AG04449 (cell line): ENCODE data around the gene HDAC10.

Experiments
- CTCF ChIA-PET: fragments of 350-600 bp; formaldehyde crosslinking; extraction: SDS; loops from one replicate; lab custom pipeline; 2021; ENCODE audit warnings: antibody characterized with exemption; lab: Yijun Ruan, JAX
- POLR2A ChIA-PET: fragments of 400-600, 350-600 bp; formaldehyde crosslinking; extraction: SDS; loops from one replicate; lab custom pipeline; 2020; ENCODE audit warnings: antibody characterized with exemption, inconsistent platforms; lab: Yijun Ruan, JAX
- DNase-seq: peaks from one replicate; pipeline ENCODE4 v3.0.0-alpha.2; 2010; ENCODE audit warnings: low read depth, low spot score
- H3K4me3 ChIP-seq: 2 replicates; pipeline ENCODE4 v1.5.1; 2011; ENCODE audit warnings: low read depth, mild to moderate bottlenecking, control low read depth, low read length
- TF ChIP-seq, protein P1 (sequence below): IDR thresholded peaks from one replicate; pipeline ENCODE4 v1.5.1; 2011; ENCODE audit warnings: mild to moderate bottlenecking, moderate library complexity, low read length, control low read depth, inconsistent platforms; ENCODE audit not compliant: insufficient read depth; ENCODE audit errors: missing control alignments

The HDAC10 gene

DNA sequence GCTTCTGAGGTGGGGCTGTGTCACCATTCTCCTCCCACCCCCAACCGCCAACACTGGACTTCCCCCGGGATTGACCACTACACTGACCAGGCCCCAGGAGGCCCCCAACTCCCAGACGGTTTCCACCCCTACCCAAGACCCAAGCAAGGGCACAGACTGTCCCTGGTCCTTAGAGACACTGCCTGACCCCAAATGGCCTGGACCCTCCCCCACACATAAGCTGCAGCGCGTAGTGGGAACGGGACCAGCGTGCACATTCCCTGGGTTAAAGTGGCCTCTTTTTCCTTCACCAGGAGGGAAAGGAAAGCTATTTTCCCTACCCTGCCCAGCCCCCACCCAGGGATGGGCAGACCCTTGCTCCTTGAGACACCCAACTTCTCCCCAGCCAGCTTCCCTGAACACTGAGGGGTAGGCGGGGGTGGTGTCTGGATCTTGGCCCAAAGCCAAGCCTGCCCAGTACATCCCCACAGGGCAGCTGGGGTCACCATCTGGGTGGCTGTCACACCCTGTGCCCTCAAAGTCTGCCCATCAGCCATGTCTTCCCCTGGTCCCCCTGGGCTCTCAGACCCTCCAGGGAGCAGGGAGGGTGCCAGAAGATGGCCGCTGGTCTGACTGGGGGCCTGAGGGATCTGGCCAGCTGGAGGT is 12.0 kb upstream of the HDAC10 start:
- no peak for DNase-seq
- TF ChIP-seq, protein P1, sequence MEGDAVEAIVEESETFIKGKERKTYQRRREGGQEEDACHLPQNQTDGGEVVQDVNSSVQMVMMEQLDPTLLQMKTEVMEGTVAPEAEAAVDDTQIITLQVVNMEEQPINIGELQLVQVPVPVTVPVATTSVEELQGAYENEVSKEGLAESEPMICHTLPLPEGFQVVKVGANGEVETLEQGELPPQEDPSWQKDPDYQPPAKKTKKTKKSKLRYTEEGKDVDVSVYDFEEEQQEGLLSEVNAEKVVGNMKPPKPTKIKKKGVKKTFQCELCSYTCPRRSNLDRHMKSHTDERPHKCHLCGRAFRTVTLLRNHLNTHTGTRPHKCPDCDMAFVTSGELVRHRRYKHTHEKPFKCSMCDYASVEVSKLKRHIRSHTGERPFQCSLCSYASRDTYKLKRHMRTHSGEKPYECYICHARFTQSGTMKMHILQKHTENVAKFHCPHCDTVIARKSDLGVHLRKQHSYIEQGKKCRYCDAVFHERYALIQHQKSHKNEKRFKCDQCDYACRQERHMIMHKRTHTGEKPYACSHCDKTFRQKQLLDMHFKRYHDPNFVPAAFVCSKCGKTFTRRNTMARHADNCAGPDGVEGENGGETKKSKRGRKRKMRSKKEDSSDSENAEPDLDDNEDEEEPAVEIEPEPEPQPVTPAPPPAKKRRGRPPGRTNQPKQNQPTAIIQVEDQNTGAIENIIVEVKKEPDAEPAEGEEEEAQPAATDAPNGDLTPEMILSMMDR, result no peak
- POLR2A ChIA-PET, result interaction anchor here (2.6 kb wide), 1 partner anchor 43 kb away, joined by 11 read pairs; no protein-coding TSS in a partner anchor
- no peak overlapping the region for H3K4me3 ChIP-seq
- CTCF ChIA-PET, result interaction anchor here (0.8 to 2.5 kb wide), 9 partner anchors 12 to 79 kb away, joined by 3 to 18 read pairs (median 5); partner anchors contain the start of genes DENND6B and HDAC10

DNA sequence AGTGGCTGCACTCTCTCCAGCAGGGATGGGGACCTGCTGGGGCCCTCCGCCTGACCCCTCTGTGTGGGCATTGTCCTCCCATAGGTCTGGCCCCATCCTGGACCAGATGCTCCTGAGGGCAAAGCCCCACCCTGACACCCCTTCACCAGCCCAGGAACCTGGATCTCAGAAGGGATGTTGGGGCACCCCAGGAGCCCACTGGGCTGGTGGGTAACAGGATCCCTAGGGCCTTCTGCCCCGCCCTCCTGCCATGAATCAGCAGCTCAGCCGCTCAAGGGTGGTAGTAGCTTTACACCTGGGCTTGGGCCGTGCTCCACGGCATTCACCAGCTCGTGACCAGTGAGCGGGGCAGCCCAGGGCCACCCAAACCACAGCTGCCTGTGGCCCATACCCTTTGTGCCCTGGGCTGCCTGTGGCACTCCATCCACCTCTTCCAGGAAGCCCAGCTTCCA is 11.4 kb upstream of the HDAC10 start:
- DNase-seq, result no peak
- CTCF ChIA-PET, result interaction anchor here (0.8 to 2.5 kb wide), 8 partner anchors 12 to 79 kb away, joined by 3 to 18 read pairs (median 4); partner anchors contain the start of genes DENND6B and HDAC10
- no peak overlapping the region; the same call in 1 of the 2 replicates for H3K4me3 ChIP-seq
- POLR2A ChIA-PET, result interaction anchor here (2.6 to 2.8 kb wide), 2 partner anchors 11 to 44 kb away, joined by 11 to 16 read pairs; partner anchors contain the start of gene HDAC10
- TF ChIP-seq, protein P1, result no peak

DNA sequence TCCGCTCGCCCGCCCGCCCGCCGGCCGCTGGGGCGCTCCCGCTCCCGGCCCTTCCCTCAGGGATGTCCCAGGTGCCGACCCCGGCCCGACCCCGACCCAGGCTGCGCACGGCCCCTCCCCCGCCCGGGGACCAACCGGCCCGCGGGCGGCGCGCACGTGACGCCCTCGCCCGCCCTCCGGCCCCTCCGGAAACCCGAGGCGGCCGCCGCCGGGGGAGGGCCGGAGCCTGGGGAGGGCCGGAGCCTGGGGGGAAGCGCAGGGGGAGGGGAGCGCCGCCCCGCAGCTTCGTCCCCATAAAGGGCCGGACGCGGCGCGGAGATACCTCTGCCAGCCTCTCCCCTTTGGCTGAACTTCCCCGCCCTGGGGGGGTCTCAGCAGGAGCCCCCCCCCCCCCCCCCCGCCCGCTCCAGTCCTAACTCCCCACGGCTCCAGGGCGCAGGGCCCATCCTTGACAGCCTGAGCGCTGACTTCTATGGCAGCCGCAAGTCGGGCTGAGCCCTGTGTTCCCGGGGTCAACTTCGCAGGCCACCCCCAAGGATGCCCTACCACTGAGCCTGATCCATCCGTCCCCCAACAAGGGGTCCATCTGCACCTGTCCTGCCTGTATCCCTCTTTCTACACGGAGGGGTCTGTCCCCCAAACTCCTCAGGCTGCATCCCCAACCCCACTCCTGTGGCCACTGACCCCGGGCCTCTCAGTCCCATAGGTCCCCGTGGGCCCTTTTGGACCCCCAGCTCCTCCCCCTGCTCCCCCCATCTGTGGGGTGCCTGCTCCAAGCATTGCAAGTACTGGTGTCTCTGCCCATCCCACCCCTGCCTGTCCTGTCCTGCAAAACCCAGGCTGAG is 10.8 kb upstream of the HDAC10 start, which contains the start of gene MAPK12:
Gene MAPK12, minus strand, starts transcription at position 69 of the 845 bp plus-strand sequence. CDS start 174 bp downstream, outside the sequence.
- no peak for DNase-seq
- ChIA-PET POLR2A (interaction anchor here (1.0 to 2.8 kb wide), 3 partner anchors 9 to 44 kb away, joined by 4 to 16 read pairs (median 11); partner anchors contain the start of gene HDAC10), CTCF (interaction anchor here (0.8 to 3.8 kb wide), 9 partner anchors 9 to 80 kb away, joined by 3 to 22 read pairs (median 5); partner anchors contain the start of genes DENND6B and HDAC10)
- TF ChIP-seq, protein P1, result no peak
- peak within 1 kb of the TSS; percentile 70 for H3K4me3 ChIP-seq

DNA sequence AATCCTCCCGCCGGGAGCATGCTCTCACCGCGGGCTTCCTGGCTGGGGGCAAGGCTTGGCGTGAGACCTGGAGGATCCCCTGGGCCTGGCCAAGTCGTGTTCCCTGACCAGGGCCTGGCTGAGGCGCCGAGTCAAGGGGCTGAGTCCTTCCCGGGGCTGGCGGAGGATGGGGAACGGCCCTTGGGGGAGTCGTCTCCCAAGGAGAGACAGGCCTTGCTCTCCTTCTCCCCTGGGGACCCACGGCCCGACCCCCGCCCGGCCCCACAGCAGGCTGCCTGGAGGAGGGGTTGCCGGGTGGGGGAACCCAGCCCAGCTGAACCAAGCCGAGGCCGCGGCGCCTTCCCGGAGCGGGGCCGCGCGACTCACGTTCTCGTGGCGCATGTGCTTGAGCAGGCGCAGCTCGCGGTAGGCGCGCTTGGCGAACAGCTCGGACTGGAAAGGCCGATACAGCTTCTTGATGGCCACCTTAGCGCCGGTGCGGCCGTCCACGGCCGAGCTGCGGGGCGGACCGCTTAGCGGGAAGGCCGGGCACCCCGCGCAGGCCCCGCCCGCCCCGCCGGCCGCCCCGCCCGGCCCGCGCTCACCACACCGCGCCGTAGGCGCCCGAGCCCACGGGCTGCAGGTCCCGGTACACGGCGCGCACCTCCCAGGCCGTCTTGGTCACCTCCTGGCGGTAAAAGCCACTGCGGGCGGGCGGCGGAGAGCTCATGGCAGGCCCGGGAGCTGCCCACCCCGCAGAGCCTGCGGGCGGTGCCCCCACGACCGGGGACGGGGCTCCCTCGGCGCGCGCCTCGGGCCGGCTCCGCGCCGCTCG is 9.9 kb upstream of the HDAC10 start:
- H3K4me3 ChIP-seq, result peak overlapping the region; percentile 70
- no peak for DNase-seq
- ChIA-PET POLR2A (interaction anchor here (1.0 to 2.8 kb wide), 5 partner anchors 8 to 81 kb away, joined by 4 to 16 read pairs (median 7); partner anchors contain the start of gene HDAC10), CTCF (interaction anchor here (0.7 to 3.8 kb wide), 7 partner anchors 8 to 80 kb away, joined by 3 to 22 read pairs (median 5); partner anchors contain the start of genes DENND6B and HDAC10)
- TF ChIP-seq, protein P1, result no peak

DNA sequence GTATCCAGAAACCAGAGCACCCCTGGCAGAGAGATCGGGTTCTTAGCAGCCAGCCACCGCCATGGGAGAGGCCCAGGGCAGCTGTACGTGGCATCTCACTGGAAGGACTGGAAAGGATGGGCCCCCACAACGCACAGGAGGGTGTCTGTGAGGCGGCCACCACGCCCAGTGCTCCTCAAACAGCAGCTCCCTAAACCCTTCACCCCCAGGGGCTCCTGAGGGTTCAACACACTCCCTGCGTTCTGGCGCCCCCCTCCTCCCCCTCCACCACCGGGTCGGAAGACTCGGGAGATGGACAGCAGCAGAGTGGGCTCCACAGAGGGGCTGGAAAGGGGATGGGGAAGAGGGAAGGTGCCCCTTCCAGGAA is 9.4 kb upstream of the HDAC10 start:
- TF ChIP-seq, protein P1, result no peak
- ChIA-PET POLR2A (interaction anchor here (1.0 to 2.8 kb wide), 5 partner anchors 8 to 82 kb away, joined by 4 to 16 read pairs (median 7); partner anchors contain the start of gene HDAC10), CTCF (interaction anchor here (0.7 to 3.8 kb wide), 7 partner anchors 8 to 81 kb away, joined by 3 to 22 read pairs (median 3); partner anchors contain the start of genes DENND6B and HDAC10)
- H3K4me3 ChIP-seq, result peak overlapping the region; percentile 70
- DNase-seq, result no peak
